ENCODE results near the gene SGK2.

GRCh38 chr20:43539975-43540672, 18.7 kb upstream of the SGK2 start:
- no peak for TF ChIP-seq CTCF (IDR thresholded peaks at IDR 0.05; ENCODE audit: borderline replicate concordance, extremely low read depth, low read length, poor library complexity, severe bottlenecking)
- TF ChIP-seq EZH2 (IDR thresholded peaks at IDR 0.05; ENCODE audit: borderline replicate concordance, low read depth, low read length, severe bottlenecking): no peak
